SIG-M5 treated with dmso at 0.1 percent for 504 hours (cell line): ENCODE results near the gene MRPS27.

ENCODE experiments used
- DNase-seq: peaks from one replicate; lab custom pipeline; 2025; ENCODE audit not compliant: unreplicated experiment; lab: John Stamatoyannopoulos, UW

Gene MRPS27

DNA sequence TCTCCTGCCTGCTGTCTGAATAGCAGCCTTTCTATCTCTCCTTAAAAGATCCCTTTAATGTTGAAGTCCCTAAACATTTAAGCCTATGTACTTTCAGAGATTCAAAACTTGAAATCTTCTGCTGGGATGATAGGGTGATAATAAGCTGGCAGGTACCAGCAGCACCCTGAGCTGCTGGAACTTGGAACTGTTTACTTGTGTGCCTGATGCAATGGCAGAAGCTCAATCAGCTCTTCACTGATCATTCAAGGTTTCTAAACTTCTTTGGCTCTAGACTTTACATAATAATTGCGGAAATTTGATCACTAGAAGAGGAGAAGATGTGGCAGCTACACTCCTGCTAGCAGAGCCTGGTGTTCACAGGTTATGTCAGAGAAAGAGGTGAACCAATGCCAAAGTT lies 27.6 kb downstream of the MRPS27 start:
- DNase-seq: no peak

DNA sequence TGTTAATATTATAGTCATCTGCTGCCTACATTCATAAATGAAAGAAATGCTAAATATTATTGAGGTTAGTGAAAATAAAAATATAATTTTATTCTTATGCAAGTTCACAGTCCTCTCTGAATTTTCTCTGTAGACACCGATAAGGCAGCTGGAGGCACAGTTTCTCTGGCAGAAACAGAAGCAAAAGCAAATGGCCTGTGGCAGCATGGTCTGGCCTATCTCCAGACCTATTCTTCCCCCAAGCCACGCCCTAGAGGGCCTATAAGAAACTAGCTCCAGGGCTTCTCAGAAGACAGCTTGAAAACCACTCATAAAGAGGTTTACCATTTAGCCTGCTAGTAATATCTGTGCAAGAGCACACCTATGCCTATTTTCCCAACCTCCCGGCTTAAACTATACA lies 28.4 kb downstream of the MRPS27 start:
- DNase-seq: no peak

DNA sequence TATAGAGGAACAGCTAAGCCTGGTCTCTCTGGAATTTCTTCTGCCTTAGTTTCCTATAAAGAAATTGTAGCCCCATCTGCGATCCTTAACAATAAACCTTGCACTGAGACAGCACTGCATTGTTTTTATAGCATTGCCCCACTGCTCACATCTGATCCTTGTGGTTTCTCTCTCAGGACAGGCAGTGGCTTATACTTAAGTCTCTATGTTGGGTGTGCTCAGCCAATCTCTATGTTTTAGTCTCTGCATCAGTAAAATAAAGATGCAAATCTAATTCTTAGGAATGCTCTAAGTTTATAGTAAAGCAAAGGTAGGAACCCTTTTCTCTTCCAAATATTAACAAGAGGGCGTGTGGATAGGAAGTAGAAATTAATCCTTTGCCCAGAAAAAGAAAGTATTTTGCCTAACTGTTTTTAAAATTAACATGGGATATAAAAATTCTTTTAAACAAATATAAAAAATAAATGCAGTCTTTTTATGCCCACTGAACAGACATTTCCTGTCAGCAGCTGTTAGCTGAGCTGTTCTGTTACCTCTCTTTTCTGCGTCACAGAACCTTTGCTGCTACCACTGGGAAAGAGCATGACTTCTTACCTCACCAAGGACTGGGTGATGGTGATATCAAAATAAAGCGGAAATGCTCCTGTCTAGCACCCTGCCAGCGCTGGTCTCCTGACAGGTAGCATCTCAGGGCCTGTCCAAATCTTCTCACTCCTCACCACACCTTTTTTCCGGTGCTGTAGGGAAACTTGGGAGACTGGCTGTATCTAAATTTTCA lies 29.5 kb downstream of the MRPS27 start:
- no peak for DNase-seq

DNA sequence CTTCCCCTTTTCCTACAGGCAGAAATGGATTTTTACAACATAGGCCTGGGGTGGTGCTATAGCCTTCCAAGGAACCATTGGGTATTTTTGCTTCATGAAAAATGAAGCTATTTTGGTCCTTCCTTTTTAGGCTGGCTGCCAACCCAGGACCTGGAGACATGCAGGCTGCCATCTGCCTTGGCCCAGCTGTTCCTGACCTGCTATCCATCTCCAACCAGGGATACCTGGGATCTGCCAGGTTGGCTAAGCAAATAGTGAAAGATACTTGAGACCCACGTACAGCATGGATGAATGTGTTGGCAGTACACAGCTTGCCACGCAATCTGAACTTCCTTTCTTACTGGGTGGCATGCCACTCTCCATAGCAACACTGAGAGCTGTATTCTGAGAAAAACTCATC lies 31.1 kb downstream of the MRPS27 start:
- DNase-seq: no peak

DNA sequence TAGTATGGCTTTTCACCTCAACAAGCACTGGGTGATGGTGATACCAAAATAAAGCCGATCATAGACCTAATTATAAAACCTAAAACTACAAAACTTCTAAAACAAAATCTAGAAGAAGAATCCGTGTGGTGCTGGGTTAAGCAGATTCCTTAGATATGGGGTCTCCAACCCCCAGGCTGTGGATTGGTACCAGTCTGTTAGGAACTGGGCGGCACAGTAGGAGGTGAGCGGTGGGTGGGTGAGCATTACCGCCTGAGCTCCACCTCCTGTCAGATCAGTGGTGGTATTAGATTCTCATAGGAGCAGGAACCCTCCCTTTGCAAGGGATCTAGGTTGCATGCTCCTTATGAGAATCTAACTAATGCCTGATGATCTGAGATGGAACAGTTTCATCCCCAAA lies 33.2 kb downstream of the MRPS27 start:
- no peak for DNase-seq

DNA sequence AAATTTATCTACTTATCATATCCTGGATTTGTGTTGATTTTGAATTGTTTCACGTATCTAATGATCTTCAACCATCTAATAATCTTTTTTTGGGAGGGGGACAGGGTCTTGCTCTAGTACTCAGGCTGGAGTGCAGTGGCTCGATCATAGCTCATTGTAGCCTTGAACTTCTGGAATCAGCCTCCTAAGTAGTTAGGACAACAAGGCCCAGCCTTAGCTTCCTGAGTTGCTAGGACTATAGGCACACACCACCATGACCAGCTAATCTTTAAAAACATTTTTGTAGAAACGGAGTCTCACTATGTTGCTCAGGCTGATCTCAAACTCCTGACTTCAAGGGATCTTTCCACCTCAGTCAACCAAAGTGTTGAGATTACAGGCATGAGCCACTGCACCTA lies 34.6 kb downstream of the MRPS27 start:
- DNase-seq: no peak

DNA sequence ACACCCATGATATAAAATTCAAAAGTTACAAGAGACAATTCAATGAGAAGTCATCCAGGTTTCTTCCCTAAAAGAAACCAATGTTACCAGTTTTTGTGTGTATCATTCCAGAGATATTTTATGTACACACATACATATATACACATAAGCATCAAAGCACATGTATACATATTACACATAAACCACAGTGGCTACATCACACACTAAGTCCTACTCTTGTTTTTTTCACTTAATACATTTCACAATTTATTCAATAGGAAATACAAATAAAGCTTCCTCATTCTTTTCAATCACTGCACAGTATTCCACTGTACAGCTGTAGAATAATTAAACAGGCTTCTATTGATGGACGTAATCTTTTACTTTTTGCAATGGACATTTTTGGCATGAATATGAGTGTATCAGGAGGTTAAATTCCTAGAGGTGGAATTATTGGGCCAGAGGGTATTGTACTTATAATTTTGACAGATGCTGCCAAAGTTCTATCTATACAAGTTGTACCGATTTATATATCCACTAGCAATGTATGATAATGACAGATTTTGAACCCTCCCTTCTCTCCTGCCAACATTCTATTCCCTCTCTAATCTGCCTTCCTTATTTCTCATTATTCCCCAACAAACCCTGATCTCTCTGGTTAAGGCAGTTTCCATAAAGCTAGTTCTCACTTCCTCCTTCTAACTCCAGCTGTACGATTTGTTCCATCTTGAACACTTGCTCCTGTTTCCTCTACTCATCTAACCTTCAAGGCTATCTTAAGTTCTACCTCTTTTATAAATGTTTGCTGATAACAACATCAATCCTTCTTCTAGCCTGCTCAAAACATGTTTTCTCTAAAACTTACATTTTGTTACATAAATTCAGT lies 35.2 kb downstream of the MRPS27 start:
- peak; percentile 83 for DNase-seq

DNA sequence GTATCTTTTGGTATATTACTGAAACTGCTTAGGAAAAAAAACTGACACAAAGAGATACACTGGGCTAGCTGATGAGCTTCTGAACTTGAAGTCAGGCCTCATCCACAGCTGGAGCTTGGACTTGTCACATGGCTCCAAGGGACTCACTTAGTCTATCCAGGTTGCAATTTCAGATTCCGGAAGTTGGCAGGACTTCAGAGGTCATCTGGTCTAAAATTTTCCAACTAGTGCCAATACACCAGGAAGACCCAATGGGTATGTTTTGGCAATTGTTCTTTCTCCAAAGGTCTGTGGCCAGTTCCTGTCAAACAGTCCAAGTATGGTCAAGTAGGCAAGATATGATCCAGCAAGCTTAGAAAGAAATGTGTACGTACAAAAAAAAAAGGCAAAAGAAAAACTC lies 36.7 kb downstream of the MRPS27 start:
- DNase-seq: no peak

DNA sequence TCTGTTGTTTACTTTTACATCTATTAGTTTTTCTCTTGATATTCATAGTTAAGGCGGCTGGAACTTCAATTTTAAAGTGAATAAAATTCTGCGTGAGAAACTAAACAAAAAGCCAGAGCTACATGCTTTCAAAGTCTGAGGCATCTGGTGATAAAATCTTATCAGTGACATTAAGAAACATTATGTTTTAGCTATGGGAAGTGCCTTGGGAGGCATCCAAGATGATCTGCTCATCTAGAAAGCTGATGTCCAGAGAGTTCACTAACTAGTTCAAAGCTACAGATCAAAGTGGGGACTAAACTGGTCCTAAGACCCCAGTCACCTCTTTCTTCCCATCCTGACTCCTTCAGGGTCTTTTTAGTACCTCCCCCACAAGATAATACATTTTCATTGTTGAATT lies 37.2 kb downstream of the MRPS27 start:
- no peak for DNase-seq

DNA sequence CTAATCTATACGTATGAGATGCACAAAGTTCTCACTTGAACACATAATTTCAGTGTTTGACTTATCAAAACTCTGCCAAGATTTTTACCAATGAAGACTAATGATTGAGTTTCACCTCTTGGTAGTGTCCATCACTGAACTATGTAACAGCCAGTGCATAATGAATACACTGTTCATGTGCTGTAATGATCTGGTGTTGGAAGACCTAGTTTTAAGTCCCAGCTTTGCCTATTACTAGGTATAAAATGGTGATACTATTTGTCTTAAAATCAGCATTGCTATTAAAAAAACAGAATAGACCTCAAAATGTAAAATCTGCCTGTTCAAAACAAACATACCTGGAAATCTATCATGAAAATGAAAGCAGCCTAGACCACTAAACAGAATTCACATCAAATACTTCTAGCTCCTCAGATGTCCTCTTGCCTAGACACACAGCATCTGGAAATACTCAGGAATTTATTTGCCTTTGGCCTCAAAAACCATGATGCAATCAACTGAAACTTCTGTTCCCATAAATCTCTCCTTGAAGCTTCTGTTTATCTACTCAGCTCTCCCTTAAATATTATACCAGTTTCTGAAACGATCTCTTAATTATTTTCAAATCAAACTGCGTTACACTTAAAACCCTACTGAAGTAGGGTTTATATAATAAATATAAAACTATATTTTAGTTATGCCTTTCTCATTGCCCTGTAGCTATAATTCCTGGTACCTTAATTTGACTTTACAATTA lies 38.1 kb downstream of the MRPS27 start:
- no peak for DNase-seq

DNA sequence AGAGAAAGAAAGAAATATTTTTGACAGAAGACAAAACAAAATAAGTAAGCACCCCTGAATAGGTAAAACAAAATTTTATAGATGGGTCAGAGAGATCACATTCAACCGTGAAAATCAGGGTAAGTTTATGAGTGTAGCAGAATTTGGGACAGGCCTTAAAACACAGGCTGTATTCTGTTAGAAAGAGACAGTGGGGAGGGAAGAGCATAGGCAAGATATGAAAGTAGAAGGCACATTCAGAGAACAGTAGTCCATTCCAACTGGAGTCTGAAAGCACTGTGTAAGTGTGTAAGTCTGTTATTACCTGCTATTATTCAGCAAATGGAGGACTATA lies 38.6 kb downstream of the MRPS27 start:
- no peak for DNase-seq

DNA sequence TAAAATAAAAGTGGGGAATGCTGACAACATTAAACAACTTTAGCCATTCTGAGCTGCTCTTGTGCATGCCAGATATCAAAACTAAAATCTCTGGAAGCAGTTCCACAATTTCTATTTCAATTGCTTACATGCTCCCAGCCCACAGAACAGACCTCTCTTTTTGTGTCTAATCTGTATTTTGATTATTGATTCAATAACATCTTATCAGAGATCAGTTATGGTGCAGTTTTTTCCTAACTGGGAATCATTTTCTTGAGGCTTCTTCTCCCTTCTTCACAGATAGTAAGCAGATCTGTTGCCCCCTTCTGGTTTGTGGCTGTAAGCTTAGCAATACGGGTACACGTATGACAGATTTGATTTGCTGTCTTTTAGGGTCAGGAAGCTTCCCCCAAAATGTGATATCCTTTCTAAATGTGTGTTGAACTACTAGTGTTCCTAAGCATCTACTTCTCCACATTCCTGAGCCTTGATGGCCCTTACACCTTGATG lies 39.4 kb downstream of the MRPS27 start:
- peak; percentile 30 for DNase-seq

DNA sequence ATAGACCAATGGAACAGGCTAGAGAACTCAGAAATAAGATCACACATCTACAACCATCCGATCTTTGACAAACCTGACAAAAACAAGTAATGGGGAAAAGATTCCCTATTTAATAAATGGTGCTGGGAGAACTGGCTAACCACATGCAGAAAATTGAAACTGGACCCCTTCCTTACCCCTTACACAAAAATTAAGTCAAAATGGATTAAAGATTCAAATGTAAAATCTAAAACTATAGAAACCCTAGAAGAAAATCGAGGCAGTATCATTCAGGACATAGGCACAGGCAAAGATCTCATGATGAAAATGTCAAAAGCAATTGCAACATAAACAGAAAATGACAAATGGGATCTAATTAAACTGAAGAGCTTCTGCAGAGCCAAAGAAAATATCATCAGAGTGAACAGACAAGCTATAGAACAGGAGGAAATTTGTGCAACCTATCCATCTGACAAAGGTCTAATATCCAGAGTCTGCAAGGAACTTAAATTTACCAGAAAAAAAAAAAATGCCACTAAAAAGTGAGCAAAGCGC lies 43.8 kb downstream of the MRPS27 start:
- no peak for DNase-seq

DNA sequence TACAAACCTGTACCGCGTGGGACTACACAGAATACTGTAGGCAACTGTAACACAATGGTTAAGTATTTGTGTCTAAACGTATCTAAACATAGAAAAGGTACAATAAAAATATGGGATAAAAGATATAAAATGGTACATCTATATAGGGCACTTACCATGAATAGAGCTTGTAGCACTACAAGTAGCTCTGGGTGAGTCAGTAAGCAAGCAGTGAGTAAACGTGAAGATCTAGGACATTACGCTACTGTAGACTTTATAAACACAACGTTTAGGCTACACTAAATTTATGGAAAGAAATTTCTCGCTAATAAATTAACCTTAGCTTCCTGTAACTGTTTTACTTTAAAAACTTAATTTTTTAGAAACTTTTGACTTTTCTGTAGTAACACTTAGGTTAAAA lies 46.5 kb downstream of the MRPS27 start:
- DNase-seq: no peak

DNA sequence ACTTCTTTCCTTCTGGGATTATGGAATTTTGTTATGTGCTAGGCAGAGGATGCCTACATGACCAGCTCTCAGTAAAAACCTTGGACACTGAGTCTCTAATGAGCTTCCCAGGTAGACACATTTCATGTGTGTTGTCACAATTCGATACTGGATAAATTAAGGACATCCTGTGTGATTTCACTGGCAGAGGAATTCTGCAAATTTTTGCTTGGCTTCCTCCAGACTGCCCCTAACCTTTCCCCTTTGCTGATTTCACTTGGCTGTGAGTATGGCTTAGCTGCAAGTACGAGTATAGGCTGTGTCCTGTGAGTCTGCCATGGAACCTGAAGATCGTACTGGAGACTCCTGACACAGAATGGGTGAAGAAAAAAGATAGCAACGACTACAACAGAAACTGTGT lies 47.6 kb downstream of the MRPS27 start:
- no peak for DNase-seq

DNA sequence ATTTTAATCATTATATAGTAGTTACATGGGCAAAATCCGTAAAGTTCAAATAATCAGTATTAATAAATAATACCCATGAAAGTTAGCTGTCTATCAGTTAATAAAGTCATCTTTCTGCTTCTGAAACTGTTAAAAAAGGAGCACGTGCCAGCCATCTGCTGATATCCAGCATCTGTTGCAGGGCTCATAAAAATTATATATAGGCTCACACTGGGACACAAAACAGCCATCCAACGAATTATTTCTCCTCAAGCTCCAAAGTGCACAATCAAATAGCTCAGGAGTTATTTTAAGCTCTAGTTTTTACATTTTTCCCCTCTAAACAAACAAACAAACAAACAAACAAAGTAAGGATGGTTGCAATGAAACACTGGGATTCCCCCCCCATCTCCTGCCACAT lies 48.3 kb downstream of the MRPS27 start:
- DNase-seq: no peak

DNA sequence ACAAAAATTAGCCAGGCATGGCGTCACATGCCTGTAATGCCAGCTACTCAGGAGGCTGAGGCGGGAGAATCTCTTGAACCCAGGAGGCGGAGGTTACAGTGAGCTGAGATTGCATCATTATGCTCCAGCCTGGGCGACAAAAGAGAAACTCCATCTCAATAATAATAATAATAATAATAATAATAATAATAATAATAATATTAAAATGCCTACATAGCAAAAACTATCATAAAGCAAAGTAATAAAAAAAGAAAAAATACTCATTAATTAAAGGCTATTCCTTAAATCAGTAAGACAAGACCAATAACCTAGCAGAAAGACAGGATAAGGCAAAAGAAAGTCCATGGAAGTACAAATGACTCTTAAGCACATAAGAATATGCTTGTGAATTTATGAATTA lies 50.0 kb downstream of the MRPS27 start:
- DNase-seq: no peak

DNA sequence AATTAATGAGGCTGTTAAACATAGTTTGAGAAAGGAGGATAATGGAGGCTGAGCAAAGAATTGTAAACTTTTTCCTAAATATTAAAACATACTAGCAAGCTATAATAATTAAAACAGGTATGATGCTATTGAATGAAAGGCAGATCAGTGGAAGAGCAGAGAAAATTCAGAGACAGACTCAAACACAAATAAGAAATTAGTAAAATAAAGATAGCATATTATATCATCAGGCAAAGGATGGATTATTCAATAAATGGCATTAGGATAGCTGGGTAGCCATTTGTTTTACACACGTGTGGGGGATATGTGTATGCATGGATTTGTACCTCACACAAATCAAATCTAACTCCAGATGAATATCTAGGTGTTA lies 50.6 kb downstream of the MRPS27 start:
- DNase-seq: no peak

DNA sequence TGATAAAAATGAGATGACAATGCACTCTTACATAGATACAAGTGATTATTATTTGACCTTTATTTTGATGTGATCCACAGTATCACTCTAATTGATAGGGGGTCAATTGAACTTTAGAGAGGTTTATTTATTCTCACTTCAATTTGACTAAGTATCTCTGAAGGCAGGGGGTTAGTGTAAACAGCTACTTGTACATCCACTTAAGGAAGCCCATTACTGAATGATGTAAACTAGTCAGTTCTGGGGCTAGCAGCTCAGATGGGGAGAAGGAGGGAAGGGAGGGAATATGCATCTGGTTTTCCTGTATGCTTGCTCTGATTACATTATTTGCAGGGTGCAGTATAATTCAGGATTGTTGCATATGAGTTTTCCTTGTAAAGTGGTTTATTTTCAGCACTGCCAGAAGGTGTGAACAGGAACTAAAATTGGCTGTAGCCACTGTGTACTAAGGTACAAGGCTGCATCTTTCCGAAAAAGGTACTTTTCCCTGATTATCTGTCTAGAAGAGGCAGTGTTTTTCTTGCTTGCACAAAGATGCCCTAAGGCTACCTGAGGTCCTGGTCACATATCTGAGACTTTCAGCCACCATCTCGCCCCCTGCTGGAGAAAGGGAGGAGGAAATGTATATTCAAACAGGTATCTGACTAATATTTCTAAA lies 51.2 kb downstream of the MRPS27 start:
- DNase-seq: peak; percentile 30

DNA sequence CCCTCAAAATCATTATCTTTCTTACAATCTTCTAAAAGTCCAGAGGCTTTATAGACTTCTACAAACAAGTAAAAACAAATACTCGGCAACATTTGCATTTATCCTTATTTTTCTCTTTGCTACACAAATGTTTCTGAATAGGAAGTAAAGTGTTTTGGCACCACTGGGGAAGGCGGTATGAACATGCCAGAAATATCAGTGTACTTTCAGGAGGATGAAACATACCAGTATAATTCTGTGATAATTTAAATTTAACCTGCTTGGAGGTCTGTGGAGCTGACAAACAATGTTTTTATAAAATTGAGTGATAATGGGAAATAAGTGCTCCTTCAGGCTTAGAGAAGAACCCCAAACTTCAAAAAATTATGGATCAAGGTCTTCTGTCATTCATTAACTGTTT lies 51.8 kb downstream of the MRPS27 start:
- DNase-seq: no peak

DNA sequence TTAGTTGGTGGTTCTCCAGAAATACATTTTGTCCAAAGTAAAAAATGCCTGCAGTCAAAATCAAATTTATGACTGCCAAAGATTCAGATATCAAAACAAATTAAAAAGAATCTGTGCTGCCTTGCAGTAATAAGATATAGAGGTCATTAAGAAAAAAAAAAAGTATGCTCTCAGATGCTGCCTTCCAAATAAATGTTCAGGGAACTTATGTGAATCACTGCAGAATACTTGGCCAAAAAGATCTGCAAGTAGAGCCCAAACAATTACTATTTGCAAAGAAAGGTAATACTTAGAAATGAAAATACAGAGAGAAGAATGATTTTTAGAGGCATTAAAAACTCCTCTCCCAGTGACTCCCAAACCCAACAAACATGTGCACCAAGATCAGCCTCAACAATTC lies 52.4 kb downstream of the MRPS27 start:
- no peak for DNase-seq
